RWPE1 (cell line): ENCODE data around the gene USP12.
A peak's percentile ranks its signal among the peaks of the same experiment; 100 is the strongest.
"Not testable (repeated sequence)": the region's sequence is repeated elsewhere in the genome, so short reads cannot be mapped to it uniquely, and the experiment has no call there.

Source experiments
- CTCF ChIA-PET: fragments of 350-600 bp; sonication (Branson Sonifier 250); formaldehyde crosslinking; extraction: SDS; loops from one replicate; lab custom pipeline; 2021; lab: Yijun Ruan, JAX
- POLR2A ChIA-PET: fragments of 400-600 bp; formaldehyde crosslinking; extraction: SDS; loops from one replicate; lab custom pipeline; 2020; ENCODE audit warnings: antibody characterized with exemption; ENCODE audit not compliant: low non-redundant PET; lab: Yijun Ruan, JAX
- DNase-seq: peaks from one replicate; pipeline ENCODE4 v3.0.0; 2012; ENCODE audit warnings: low spot score
- H3K27ac ChIP-seq: fragments of 450-650 bp; 2 replicates; pipeline ENCODE4 v1.5.1; 2017
- CTCF ChIP-seq: fragments of 450-650 bp; conservative IDR thresholded peaks from 2 replicates; pipeline ENCODE4 v1.5.1; 2017; ENCODE audit warnings: low read depth, mild to moderate bottlenecking

USP12 gene

GRCh38 chr13:27128825-27129627 lies 42.6 kb downstream of the USP12 start:
- TF ChIP-seq CTCF = no peak
- no peak overlapping the region for H3K27ac ChIP-seq
- DNase-seq = no peak
- CTCF ChIA-PET = no interaction called here
- POLR2A ChIA-PET = interaction anchor here (0.5 kb wide), 1 partner anchor 42 kb away, joined by 3 read pairs; no protein-coding TSS in a partner anchor

GRCh38 chr13:27126859-27127258 lies 44.8 kb downstream of the USP12 start:
- ChIA-PET CTCF (no interaction called here), POLR2A (no interaction called here)
- H3K27ac ChIP-seq = no peak overlapping the region
- no peak for DNase-seq
- no peak for TF ChIP-seq CTCF

GRCh38 chr13:27125357-27126282 lies 46.0 kb downstream of the USP12 start:
- peak overlapping the region; percentile 48 for H3K27ac ChIP-seq
- TF ChIP-seq CTCF = no peak
- DNase-seq = no peak
- ChIA-PET CTCF (no interaction called here), POLR2A (interaction anchor here (0.6 kb wide), 1 partner anchor 530 kb away, joined by 3 read pairs; no protein-coding TSS in a partner anchor)

- no peak for TF ChIP-seq CTCF
- ChIA-PET CTCF (no interaction called here), POLR2A (no interaction called here)
- no peak for DNase-seq
- H3K27ac ChIP-seq = no peak overlapping the region
Observed at GRCh38 chr13:27124571-27124970, 47.0 kb downstream of the USP12 start.

GRCh38 chr13:27123445-27123844 lies 48.2 kb downstream of the USP12 start:
- DNase-seq, POLR2A ChIA-PET, H3K27ac ChIP-seq: not testable (repeated sequence)
- CTCF ChIA-PET = interaction anchor here (0.6 kb wide), 1 partner anchor 93 kb away, joined by 3 read pairs; no protein-coding TSS in a partner anchor

GRCh38 chr13:27122036-27122435 lies 49.6 kb downstream of the USP12 start:
- CTCF ChIA-PET = interaction anchor here (0.7 kb wide), 2 partner anchors 11 to 501 kb away, joined by 4 read pairs; no protein-coding TSS in a partner anchor
- H3K27ac ChIP-seq = no peak overlapping the region
- no peak for DNase-seq
- POLR2A ChIA-PET = no interaction called here
- TF ChIP-seq CTCF = no peak
